NCI-H128 (cell line): ENCODE measurements around the gene NKX1-1.
"Not testable (repeated sequence)": the region's sequence is repeated elsewhere in the genome, so short reads cannot be mapped to it uniquely, and the experiment has no call there.

ENCODE experiments used
- DNase-seq: peaks from one replicate; lab custom pipeline; 2025; ENCODE audit not compliant: unreplicated experiment; lab: John Stamatoyannopoulos, UW

The NKX1-1 gene

DNA sequence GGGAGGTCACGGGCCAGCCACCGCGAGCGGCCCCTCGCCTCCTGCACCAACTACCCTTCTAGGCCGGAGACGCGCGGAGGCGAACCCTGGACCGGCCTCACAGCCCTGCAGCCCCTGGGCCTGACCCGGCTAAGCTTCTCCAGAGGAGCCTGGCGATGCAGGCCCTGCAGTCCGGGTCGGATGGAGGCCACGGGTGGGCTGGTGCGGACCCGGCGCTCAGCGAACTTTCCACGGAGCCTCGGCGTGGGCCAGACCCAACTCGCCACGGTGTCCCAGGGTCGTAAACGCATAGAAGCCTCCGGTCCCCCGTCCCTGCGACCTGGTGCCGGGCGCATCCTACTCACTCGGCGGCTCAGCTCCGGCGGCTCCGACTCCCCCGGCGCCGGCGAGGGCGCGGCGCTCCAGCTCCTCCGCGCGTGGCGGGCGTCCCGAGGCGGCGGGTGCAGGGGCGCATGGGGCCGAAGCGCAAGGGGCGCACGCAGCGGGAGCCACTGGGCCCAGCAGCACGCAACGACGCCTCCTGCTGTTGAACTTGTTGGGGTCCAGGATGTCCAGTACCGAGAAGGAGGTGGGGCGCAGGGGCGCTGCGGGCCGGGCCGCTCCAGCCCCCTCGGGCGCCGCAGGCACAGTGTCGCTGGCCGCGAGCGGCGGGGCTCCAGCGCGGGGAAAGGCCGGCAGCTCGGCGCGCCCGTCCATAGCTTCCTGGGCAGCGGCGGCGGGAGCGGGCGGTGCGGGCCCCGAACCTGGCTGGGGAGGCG lies 427 bp downstream of the NKX1-1 start:
- DNase-seq: no peak

DNA sequence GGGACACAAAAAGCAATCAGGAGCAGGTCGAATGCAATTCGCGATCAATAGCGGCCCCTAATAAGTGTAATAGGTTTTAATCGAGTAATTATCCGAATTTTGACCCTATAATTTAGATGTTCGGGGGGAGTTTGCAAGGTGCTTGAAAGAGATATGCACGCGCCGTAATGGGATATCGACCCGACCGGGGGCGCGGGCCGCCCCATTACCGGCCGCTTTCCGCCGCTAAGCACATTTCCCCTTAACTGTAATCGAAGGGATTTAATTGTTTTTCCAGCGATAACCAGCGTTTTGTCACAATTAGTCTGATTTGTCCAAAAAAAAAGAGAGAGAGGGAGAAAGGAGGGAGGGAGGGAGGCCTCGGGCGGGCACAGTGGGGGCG lies 997 bp downstream of the NKX1-1 start:
- no peak for DNase-seq

DNA sequence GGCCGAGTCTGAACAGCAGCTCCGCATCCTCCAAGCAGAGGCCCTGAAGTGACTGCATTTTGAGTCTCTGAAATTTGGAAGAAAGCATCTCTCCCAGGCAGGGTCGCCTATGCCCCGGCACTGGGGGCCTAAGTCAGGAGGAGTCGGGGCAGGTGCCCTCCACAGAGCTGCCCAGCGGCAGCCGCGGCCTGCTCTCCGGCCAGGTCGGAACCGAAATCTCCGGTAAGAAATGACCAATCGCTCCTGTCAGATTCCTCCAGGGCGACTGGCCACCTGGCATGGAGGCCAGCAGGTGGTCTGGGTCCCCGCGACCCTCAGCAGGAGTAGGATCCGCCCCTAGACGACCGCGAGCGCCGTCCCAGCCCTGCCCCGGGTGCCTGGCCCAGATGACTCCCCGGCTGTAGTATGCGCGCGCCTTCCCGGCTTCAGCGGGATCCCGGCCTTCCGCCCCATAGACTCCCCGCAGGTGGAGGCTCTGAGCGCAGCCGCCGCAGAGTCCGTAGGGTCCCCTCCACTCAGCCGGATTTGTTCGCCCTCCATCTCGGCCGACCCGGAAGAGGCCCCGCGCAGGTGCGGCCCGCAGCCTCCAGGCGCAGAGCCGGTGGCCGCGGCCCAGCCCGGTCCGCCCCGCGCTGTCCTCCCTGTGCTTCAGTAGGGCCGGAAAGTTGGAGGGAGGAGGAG lies 1.5 kb downstream of the NKX1-1 start:
- no peak for DNase-seq

DNA sequence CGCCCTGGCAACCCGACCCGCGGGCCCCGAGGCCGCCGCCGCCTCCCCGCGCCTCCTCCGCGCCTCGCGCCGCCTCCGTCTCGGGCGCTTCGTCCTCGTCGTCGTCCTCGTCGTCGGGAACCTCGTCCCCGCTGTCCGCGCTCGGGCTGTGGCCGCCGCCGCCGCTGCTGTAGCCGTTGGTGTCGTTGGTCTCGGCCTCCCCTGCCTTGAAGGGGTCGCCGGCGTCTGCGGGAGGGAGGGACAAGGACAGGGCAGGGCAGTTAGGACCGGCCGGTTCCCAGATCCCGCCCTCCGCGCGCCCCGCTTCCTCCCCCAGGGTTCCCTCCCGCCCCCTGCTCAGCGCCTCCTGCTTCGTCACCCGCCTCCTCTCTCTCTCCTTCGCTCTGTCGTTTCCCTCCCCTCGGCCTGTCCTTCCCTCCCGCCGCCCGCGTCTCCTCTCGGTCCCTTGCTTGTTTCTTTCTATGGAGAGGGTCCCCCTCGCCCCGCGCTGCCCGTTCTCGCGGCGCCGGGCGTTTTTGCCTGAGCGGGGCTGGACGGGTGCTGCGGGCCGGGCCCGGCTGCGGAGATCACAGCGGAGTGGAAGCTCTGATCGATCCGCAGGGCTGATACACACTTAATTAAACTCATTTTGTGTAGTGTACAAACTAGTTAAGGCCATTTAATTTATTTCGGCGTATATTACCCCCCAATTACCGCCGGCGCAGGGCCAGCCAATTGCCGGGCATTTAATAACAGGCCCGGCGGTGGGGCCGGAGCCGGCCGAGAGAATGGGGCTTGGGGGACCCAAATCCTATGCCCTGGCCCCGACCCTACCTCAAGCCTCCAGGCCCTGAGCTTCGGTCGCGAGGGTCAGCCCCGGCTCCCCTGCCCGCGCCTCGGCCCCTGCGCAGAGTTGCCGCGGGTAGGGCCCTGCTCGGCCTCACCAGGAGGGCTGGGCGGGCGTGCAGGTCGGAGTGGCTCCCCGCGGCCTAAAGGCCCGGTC lies 2.4 kb downstream of the NKX1-1 start:
- DNase-seq: no peak

DNA sequence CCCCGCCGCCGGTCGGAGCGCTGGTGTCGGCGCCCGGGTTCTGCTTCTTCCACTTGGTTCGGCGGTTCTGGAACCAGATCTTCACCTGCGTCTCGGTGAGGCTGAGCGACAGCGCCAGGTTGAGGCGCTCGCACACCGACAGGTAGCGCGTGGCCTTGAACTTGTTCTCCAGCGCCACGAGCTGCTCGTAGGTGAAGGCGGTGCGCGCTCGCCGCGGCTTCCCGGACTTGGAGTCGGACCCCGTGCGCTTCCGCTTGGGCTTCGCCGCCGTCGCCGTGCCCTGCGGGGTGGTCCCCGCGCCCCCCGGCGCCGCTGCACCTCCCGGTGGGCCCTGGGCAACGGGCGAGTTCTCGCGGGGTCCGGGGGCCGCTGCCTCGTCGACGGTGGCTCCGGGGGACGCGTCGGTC lies 3.1 kb downstream of the NKX1-1 start:
- no peak for DNase-seq

DNA sequence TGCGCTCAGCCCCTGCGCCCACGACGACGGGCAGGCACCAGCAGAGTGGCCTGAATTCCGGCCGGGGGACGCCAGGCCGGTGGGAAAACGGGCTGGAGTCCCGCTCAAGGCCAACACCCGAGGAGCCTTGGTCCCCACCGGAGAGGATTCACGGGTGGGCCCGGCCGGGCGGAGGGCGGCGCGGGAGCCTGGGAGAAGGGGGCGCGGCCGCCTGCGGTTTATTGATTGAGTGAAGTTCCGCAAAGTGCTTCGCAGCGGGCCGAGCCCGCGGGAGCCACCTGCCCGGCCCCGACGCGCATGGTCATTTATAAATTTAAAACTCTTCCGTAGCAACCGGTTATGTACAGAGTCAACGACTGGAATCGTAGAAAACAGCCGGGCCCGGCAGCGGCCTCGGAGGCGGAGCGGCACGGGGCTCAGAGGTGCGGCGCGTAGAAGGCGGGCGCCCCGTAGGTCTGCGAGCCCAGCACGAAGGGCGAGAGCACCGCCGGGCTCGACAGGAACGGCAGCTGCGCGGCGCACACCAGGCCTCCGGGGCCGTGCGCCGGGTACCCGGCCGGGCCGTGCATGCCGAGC lies 3.6 kb downstream of the NKX1-1 start:
- DNase-seq: no peak

DNA sequence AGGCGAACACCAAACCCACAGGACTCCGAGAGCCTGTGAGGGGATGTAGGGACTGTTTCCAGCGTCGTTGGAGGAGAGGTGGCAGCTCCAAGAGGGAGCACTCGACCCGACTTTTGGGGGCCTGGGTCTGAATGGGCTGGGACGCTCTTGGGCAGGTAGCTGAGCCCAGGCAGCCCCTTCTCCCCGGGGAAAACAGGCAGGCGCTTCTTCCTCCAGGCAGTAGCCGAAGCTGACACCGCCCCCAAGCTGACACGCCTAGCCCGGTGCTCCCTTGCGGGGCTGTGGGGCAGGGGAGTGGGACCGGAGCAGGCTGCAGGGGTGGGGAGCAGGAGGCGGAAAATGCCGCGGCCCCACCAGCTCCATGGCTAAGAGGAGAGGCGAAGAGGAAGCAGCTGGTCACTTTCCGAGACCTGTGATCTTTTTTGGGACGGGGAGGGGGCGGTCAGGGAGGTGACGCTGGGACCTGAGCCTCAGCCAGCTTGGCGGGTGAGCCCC lies 4.2 kb downstream of the NKX1-1 start:
- DNase-seq: no peak

DNA sequence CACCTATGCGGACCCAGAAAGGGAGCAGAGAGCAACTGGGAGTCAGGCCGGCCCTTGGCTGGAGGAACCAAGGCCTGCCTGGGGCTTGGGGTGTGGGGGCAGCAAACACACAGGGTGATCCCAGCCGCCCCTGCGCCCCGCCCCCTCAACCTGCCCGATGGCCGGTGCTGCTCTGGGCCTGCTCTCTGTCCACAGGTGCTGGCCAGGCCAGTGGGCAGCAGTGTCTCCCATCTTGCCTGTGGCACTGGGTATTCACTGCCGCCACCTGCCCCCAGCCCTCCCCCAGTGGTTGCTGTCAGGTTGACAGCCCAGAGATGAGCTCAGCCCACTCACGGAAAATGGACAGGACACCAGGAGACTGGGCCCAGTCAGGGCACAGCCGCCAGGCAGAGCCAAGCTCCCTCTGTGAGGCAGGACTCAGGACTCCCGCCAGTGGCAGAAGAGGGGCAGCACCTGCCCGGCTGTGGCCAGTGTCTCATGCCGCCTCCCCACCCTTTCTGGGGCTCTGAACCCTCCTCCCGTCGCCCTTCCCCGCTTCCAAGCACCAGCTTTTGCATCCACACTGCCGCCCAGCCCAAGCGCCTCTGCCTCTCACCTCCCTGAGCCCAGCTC lies 4.7 kb downstream of the NKX1-1 start:
- DNase-seq: no peak

DNA sequence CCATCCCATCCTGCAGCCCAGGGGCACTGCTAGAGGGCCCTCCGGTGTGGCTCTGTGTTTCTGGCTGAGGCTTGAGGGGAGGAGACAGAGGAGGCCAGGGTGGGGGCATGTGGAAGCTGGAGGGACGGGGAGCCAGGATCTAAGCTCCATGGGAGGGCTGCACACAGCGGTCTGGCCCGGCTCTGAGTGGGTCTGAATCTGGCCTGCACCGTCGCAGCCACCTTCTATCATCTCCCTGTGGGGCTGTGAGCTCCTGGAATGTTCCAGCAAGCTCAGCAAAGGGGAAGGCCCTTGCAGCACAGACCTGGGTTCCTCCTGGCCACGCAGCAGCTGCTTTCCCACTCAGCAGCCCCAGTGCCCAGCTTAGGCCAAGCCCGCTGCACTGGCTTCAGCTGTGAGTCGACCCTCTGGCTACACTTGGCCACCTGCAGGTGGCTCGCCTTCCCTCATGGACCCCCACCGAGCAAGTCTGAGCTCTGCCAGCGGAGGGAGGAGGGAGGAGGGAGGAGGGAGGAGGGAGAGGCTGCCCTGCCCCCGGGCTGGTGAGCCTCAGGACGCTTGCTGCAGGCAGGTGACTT lies 5.3 kb downstream of the NKX1-1 start:
- DNase-seq: no peak

DNA sequence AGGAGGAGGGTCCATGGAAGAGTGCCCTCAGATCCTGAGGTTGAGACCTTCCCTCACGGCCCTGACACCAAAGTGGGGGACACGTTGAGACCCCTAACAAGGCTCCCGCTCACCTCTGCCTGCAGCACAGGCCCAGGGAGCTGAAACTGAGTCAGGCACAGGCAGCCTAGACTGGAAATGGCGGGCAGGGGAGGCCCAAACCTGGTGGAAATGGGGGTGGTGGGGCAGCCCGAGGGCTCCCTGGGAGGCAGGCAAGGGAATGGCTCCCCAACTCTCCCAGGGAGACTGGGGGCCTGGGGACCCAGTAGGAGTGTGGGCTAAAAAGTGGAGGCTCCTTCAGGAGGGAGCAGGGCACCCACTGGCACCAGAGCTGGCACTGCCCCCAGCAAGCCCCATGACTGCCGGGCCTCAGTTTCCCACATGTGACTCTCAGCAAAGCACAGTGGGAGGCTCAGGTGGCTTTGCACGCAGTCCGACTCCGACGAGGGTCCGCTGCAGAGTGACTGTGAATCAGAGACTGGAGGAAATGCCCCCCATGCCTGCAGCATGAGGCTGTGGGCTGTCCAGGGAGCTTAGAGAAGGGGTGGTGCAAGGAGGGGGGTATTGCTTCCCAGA lies 5.9 kb downstream of the NKX1-1 start:
- no peak for DNase-seq

DNA sequence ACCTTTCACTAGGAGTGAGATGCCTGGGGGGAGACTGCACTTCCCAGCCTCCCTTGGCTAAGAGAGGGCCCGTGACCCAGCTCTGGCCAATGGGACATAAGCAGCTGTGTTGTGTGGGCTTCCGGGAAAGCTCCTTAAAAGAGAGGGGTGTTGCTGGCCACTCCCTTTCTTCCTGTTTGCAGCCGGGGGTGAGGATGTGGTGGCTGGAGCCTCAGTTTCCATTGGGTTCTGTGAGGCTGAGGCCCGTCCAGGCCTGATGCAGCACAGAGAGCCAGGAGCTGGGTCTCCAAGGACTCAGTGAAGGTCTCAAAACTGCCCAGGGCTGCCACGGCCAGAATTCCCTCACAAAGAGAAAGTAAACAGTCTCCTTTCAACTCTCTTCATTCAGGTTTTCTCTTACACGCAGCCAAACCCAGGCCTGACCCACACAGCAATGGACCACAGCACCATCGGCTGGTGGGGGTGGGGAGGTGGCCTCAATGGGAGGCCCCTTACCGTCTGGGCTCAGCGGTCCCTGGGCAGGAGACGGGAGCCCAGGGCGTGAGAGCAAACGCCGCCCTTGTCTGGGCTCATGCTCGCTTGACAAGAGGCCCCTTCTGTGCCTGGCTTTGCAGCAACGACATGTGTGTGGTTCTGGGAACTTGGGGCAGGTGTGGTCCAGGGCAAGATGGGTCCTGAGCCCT lies 6.6 kb downstream of the NKX1-1 start:
- no peak for DNase-seq

DNA sequence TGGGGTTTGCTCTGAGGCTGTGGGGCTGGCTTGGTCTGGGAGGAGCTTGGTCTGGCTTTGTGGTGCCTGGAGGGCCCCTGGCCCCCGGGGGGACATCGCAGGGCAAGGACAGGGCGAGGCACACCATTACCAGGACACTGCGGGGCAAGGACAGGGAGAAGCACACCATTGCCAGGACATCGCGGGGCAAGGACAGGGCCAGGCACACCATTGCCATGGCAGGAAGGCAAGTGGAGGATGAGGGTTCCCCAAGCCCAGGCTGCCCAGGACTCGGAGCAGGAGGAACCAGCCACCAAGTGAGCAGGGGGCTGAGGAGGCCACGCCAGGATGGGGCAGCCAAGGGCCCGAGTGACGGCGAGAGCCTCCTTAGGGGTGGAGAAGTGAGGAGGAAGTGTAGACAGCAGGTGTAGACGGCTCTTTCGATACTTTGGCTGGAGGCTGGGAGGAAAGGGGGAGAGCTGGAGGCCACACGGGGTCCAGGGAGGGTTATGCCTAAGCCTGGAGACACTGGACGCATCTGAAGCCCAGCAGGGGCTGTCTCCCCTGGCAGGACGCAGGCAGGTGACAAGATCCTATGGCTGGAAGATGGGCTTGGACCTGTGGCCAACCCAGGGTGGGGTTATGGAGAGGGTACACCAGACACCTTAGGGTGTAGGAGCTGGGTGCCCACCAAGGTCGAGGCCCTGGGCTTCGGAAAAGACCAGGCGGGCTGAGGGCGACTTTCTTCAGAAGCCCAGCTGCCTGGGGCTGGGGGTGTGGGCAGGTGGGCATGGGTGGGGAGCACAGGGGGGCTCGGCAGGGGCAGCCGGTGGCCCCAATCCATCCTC lies 7.3 kb downstream of the NKX1-1 start:
- no peak for DNase-seq

DNA sequence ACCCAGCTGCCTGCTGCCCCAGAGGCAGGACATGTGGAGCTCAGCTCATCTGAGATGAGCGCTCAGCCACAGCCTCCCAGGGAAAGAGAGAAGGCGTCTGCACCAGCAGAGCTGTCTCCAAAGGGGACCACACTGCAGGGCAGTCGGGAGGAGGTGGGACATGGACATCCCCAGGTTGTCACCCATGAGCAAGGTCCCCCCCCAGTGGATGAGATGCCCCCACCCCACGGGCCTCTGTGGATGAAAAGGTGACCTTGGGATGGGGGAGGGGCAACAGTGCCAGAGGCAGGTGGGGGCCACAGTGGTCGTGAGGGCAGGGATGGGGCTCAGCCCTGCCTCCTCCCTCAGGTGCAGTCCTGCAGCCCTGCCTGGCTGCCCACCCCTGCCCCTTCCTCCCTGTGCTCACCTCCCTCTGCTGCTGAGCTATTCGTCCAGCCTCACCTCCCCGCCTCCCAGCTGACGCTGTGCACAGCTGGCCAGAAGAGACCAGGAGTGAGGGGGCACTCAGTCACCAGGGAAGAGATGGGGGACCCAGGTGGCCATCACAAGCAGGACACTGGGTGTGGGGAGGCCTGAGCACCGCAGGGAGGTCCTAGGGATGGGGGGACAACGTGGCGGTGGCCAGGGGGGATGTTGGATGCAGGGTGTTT lies 9.3 kb downstream of the NKX1-1 start:
- DNase-seq: no peak

DNA sequence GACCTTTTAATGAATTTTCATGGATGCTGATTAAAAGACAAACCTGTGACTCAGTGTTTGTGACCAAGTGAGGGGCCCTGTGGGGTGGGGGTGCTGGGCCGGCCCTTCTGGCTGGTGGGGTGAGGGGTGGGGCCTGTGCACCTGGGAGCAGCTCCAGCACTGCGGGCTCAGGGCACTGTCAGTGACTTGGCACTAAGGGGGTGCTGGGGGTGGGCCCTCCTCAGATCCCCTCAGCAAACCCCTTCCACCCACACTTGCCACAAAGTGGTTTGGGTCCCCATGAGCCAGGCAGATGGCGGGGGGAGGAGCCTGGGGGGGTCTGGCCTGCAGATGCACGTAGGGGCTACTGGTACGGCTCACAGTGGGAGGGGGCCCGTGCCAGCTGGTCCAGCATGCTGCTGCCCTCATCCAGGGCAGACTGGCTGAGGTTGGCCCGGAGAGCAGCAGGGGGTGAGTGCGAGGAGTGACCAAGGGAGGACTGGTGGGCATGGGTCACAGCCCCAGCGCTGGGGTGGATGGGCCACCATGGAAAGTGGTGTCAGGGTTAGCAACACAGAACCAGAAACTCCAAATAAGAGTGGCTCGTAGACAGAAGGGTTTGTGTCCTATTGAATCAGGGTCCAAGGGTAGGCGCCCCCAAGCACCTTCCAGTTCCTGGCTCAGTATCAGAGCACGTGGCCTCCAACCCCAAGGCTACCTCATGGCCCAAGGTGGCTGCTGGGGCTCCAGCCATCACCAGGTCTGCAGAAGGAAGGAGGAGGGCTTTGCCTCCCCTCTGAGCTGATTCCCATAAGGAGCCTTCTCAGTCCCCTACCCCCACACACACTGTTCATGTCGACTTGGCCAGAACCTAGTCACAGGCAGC lies 10.1 kb downstream of the NKX1-1 start:
- no peak for DNase-seq

DNA sequence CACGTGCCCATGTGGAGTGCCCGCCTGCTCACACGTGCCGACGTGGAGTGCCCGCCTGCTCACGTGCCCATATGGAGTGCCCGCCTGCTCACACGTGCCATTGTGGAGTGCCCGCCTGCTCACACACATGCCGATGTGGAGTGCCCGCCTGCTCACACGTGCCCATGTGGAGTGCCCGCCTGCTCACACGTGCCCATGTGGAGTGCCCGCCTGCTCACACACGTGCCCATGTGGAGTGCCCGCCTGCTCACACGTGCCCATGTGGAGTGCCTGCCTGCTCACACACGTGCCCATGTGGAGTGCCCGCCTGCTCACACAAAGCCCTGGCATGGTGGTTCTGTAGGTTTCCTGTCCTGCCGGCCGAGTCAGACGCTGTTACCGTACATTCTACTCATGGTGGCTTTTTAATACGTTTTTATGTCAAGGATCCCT lies 10.8 kb downstream of the NKX1-1 start:
- not testable (repeated sequence) for DNase-seq

DNA sequence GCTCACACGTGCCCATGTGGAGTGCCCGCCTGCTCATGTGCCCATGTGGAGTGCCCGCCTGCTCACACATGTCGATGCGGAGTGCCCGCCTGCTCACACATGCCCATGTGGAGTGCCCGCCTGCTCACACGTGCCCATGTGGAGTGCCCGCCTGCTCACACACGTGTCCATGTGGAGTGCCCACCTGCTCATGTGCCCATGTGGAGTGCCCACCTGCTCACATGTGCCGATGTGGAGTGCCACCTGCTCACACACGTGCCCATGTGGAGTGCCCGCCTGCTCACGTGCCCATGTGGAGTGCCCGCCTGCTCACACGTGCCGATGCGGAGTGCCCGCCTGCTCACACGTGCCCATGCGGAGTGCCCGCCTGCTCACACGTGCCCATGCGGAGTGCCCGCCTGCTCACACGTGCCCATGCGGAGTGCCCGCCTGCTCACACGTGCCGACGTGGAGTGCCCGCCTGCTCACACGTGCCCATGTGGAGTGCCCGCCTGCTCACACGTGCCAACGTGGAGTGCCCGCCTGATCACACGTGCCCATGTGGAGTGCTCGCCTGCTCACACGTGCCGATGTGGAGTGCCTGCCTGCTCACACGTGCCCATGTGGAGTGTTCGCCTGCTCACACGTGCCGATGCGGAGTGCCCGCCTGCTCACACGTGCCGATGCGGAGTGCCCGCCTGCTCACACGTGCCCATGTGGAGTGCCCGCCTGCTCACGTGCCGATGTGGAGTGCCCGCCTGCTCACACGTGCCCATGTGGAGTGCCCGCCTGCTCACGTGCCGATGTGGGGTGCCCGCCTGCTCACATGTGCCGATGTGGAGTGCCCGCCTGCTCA lies 11.5 kb downstream of the NKX1-1 start:
- DNase-seq: not testable (repeated sequence)
